GM19043 (cell line): ENCODE measurements around the gene PRKAA2.

ENCODE experiments used
- ATAC-seq: cut with Tn5 transposase; IDR thresholded peaks from one replicate; pipeline ENCODE4 v1.9.1; 2021; ENCODE audit warnings: low read depth; ENCODE audit not compliant: unreplicated experiment

PRKAA2 gene

GRCh38 chr1:56654126-56654923 is 9.2 kb downstream of the PRKAA2 start:
- ATAC-seq: no peak

- no peak for ATAC-seq
Observed at GRCh38 chr1:56655991-56656613, 11.0 kb downstream of the PRKAA2 start.

DNA sequence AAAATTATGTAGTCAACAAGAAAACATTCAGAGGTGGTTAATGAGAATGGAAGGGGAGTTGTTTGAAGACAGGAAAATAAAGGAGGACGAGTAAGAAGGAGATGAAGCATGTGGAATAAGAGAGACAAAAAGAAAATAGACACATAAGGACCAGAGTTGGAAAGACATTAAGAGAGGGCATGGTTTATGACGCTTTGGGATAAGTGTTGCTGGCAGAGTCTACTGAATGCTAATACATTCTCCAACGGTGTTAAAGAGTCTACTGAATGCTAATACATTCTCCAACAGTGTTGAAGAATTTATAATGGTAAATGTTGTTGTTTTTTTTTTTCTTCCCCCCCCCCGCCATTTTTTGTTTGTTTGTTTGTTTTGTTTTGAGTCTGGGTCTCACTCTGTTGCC is 13.1 kb downstream of the PRKAA2 start:
- no peak for ATAC-seq

DNA sequence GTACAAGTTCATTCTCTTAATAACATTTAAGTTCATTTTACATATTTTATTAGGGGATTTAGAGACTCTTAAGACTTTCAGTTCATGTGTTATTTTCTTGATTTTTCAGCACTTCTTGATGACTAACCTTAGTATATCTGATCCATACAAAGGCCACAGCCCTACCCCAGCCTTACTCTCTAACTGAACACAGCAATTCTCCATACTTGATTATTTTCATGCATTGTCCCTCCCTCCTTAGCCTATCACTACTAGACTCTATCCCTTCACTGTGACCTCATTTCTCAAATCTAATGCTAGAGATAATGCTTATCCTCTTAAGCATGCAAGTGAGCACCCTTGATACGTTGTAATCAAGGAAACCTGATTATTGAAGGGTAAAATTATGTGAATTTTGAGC is 15.2 kb downstream of the PRKAA2 start:
- no peak for ATAC-seq

- no peak for ATAC-seq
Observed at GRCh38 chr1:56663846-56664245, 18.7 kb downstream of the PRKAA2 start.

DNA sequence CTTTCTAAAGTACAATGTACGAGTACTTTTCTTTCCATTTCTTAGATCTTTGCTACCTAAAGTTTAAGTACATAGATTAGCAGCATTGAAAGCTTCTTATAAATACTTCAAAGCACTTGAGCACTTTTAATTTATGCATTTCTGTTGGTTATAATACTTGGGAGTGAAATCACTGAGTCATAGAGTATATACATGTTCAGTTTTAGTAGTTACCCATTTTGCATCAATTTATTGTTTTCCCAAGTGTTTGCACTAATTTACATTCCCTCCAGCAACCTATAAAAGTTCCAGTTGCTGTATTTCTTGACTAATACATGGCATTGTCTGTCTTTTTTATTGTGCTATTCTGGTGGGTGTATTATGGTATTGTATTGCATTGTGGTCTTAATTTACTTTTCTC is 20.3 kb downstream of the PRKAA2 start:
- ATAC-seq: no peak

DNA sequence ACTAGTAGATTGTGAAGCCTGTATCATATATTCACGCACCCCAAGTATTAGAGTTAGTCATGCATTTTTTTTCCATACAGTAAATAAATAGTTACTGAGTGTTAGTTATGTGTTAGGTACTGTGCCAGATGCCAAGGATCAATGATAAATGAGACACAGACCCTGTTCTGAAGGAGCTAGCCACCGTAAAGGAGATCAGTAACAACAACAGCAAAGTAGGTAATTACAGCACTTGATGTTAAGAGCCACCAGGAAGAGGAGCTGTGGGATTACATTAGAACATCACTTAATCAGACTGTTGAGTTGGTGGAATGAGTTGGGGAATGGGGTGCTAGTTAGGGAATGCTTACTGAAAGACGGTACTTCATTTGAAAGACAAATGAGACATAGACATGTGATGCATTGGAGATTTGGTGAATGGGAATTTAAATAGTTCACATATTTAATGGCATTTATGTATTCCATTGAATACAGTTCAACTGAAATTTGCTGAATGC is 21.0 kb downstream of the PRKAA2 start:
- no peak for ATAC-seq

DNA sequence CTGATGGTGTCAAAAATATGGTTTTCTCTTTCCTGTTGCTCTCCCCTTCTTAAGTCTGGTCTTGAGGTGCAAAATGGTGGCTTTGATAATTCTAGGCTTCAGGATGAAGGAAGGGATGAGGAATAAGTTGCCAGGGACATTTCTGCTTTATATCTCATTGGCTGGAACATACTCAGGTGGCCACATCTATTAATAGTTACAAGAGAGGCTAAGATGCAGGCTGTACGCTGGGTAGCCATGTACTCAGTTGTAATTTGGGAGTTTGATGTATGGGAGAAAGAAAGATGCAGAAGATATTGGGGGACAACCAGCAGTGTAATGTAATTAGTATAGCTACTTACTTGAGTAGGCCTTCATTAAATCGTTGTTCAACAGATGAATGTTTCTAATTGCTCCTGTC is 25.2 kb downstream of the PRKAA2 start:
- ATAC-seq: no peak

GRCh38 chr1:56671085-56671484 is 26.0 kb downstream of the PRKAA2 start:
- no peak for ATAC-seq

DNA sequence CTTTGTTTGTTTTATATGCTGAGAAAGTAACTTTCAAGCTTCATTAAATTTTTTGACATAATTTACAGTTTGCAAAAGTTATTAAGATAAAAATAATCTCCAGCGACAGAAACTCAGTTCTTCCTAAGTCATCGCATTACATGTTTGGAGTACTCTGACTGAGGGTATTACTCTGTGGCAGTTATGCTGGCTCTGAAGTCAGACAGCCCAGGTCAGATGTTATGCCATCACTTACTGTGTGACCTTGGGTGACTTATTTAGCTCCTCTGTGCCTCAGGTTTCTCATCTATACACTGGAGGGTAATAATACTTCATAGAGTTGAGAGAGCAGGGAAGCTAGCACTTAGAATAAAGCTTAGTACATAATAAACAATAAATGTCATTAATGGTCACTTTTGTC is 26.4 kb downstream of the PRKAA2 start:
- no peak for ATAC-seq

DNA sequence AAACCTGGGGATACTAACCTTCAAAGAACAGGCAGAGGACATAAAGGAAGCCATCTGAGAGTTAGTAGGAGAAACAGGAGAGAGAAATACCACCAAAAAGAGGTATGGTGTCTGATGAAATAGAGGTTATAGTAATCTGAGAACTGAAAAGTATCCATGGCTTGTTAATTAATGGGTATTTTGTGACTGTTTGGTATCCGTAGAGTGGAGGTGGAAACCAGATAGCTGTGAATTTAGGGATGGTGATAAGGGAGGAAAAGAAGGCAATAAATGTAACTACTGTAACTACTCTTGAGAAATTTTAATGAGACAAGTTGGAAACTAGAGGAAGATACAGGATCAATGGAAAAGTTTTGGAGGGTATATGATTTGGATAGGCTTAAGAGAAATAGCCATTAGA is 27.5 kb downstream of the PRKAA2 start:
- no peak for ATAC-seq

DNA sequence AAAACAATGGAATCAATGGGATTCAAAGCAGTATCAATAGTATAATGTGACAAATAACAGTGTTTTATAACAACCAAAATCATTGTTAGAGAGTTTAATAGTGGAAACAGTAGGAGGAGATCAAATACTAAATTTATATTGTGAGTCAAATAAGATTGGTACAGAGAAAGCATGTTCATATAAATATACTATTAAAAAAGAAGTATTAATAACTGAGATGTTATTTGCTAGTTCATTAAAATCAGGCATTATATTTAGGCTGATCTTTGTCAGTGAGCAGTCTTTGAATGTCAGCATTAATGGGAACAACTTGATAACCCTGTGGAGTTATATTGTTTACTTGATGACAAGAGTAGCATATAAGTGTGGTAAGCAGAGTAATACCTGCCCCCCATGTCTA is 30.6 kb downstream of the PRKAA2 start:
- ATAC-seq: no peak

DNA sequence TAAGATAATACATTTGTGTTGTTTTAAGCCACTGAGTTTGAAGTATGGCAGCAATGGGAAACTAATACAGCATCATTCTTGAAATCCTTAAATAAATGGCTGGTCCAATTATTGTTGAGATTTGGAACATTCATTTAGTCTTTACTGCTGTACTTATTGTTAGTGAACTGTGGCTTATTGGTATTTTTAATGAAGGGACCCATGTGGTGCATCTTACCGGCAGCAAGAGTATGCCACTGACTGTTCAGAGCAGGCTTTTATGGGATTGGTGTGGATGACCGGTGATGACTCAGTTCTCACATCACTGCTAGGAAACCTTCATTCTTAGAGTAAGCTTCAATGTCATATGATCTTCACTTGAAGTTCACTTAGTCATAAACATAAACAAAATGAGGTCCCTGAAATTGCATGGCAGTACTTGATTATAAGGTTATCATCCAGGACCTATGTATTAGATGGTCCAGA is 31.5 kb downstream of the PRKAA2 start:
- no peak for ATAC-seq

DNA sequence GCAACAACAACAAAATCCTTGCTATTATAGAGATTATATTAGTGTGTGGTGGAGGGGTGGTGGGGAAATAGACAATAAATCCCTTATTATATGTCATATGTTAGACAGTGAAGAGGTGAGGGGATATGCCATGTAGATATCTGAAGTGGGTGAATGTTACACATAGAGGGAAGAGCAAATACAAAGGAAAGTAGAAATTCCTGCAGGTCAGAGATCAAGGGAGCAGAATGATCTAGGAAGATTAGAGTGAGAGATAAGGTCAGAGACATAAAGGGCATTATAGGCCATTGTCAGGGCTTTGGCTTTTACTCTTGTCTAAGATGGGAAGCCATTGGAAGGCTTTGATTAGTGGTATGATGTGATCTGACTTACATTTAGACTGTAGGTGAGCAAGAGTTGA is 38.5 kb downstream of the PRKAA2 start:
- ATAC-seq: no peak

DNA sequence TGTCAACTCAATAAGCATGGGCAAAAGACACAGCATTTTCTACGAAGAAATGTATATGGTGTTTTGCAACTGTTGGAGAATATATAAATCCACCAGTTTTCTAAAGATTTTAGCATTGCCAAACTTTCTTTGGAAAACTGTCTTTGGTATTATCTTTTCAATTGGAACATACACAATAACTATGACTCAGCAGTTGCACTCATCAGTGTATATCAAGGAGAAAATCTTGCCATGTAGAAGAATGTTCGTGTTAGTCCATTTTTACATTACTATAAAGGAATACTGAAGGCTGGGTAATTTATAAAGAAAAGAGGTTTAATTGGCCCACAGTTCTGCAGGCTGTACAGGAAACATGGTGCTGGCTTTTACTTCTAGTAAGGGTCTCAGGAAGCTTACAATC is 41.1 kb downstream of the PRKAA2 start:
- ATAC-seq: no peak

- no peak for ATAC-seq
Observed at GRCh38 chr1:56688522-56689026, 43.5 kb downstream of the PRKAA2 start.

DNA sequence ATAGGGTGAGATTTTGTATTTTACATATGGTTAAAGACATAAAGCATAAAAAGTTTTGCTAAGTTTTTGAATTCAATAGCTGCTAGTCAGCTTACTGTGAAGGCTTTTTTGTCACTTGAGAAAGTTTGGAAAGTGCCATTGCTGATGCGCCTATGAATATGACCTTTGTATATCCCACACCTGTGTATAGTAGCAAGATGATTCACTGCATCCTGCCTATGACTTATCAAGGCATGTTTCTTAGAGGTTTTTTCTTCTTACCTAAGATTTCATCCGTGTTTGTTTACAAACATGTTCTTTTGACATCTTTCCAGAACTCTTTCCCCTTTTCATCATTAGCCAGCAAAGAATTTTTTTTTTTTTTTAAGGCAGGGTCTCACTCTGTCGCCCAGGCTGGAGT is 51.5 kb downstream of the PRKAA2 start:
- ATAC-seq: no peak

- ATAC-seq: no peak
Observed at GRCh38 chr1:56703747-56704146, 58.6 kb downstream of the PRKAA2 start.

- ATAC-seq: no peak
Observed at GRCh38 chr1:56707379-56707778, 62.3 kb downstream of the PRKAA2 start.

DNA sequence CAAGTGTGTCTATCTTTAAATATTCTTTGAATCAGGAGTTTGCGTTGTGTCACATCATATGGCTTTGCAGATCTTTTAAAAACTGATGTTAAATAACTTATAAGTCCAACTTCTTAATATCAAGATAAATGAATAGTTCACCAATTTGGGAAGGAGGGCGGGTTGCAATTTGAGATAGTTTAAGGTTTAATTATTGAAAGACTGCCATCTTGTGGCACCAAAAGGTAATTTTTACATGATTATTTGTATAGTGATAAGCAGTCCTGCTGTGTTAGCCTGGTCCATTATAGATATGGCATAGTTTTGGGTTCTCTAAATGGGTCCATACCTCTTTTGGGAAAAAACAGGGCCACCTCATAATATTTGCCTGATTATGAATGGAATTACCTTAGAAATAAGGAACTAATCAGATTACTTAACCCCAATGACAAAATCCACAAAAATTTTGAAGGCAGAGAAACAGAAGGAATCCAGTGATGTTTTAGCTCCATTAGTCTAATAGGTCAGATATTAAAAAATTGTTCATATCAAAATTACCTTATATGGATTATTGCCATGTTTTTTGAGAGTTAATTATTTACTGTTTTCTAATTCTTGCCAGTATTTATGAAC is 64.3 kb downstream of the PRKAA2 start:
- ATAC-seq: no peak

DNA sequence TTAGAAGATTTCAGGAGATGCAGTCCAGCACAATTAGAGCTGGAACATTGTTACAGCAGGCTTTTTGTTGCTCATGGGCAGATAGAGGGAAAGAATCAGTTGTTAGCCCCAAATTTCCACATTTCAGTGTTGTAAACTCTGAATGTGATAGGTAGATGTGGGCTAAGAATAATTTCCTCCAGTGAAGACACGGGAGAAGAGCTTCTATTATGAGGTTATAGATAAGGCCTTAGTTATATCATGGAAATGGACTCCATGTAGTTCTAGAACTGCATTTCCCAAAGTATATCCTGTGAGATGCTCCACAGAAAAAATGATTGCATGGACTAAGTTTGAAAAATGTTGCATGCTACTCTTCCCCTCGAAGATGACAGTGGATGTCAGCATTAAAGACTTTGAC is 64.9 kb downstream of the PRKAA2 start:
- ATAC-seq: no peak
